OCI-LY7 (cell line): ENCODE data around the gene CCDC186.

Experiments
- CTCF ChIP-seq: fragments of 200-600 bp; sonication (generic); conservative IDR thresholded peaks from 2 replicates; pipeline ENCODE4 v1.5.1; 2014; ENCODE audit warnings: mild to moderate bottlenecking, antibody characterized with exemption, low read length, moderate library complexity, mixed read lengths
- EZH2phosphoT487 ChIP-seq: fragments of 200-600 bp; sonication (generic); IDR thresholded peaks from 2 replicates; pipeline ENCODE4 v1.6.1; 2018; ENCODE audit warnings: low read depth, borderline replicate concordance, mild to moderate bottlenecking, mixed run types, antibody characterized with exemption, low read length, moderate library complexity, mixed read lengths

GRCh38 chr10:114142018-114142417 lies 32.0 kb downstream of the CCDC186 start:
- no peak for TF ChIP-seq CTCF
- TF ChIP-seq EZH2phosphoT487: no peak
